ENCODE measurements around the gene TAS2R20. TPM values are rescaled to one million over a fixed set of nuclear protein-coding genes. Genes with fewer than 3 reads are reported as not detected.

Gene TAS2R20
- total and polyA plus RNA-seq, 2 of the 13 experiments (the other 11 are each of a cell fraction or from before 2014, with no cell fraction given) = 0.54 to 2.9 TPM

GRCh38 chr12:11015775-11016430 is 17.8 kb upstream of the TAS2R20 start (continued):
- no peak for TF ChIP-seq ZNF20 (CRISPR knock-in tag; IDR thresholded peaks at IDR 0.05)
- TF ChIP-seq, protein P1, sequence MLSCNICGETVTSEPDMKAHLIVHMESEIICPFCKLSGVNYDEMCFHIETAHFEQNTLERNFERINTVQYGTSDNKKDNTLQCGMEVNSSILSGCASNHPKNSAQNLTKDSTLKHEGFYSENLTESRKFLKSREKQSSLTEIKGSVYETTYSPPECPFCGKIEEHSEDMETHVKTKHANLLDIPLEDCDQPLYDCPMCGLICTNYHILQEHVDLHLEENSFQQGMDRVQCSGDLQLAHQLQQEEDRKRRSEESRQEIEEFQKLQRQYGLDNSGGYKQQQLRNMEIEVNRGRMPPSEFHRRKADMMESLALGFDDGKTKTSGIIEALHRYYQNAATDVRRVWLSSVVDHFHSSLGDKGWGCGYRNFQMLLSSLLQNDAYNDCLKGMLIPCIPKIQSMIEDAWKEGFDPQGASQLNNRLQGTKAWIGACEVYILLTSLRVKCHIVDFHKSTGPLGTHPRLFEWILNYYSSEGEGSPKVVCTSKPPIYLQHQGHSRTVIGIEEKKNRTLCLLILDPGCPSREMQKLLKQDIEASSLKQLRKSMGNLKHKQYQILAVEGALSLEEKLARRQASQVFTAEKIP (CRISPR knock-in tag; IDR thresholded peaks at IDR 0.05; ENCODE audit: borderline replicate concordance) = no peak
- TF ChIP-seq KMT2A (CRISPR knock-in tag; IDR thresholded peaks at IDR 0.05) = no peak
- no peak for TF ChIP-seq ZMYM3 (CRISPR knock-in tag; IDR thresholded peaks at IDR 0.05)
- TF ChIP-seq, protein P2, sequence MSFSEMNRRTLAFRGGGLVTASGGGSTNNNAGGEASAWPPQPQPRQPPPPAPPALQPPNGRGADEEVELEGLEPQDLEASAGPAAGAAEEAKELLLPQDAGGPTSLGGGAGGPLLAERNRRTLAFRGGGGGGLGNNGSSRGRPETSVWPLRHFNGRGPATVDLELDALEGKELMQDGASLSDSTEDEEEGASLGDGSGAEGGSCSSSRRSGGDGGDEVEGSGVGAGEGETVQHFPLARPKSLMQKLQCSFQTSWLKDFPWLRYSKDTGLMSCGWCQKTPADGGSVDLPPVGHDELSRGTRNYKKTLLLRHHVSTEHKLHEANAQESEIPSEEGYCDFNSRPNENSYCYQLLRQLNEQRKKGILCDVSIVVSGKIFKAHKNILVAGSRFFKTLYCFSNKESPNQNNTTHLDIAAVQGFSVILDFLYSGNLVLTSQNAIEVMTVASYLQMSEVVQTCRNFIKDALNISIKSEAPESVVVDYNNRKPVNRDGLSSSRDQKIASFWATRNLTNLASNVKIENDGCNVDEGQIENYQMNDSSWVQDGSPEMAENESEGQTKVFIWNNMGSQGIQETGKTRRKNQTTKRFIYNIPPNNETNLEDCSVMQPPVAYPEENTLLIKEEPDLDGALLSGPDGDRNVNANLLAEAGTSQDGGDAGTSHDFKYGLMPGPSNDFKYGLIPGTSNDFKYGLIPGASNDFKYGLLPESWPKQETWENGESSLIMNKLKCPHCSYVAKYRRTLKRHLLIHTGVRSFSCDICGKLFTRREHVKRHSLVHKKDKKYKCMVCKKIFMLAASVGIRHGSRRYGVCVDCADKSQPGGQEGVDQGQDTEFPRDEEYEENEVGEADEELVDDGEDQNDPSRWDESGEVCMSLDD (CRISPR knock-in tag; IDR thresholded peaks at IDR 0.05; ENCODE audit: borderline replicate concordance) = no peak
- TF ChIP-seq NONO (IDR thresholded peaks at IDR 0.05) = no peak
- no peak for TF ChIP-seq NONO (CRISPR knock-in tag; conservative IDR thresholded peaks at IDR 0.05)
- TF ChIP-seq NAIF1 (CRISPR knock-in tag; IDR thresholded peaks at IDR 0.05; ENCODE audit: borderline replicate concordance) = no peak
- TF ChIP-seq, protein P3, sequence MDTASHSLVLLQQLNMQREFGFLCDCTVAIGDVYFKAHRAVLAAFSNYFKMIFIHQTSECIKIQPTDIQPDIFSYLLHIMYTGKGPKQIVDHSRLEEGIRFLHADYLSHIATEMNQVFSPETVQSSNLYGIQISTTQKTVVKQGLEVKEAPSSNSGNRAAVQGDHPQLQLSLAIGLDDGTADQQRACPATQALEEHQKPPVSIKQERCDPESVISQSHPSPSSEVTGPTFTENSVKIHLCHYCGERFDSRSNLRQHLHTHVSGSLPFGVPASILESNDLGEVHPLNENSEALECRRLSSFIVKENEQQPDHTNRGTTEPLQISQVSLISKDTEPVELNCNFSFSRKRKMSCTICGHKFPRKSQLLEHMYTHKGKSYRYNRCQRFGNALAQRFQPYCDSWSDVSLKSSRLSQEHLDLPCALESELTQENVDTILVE (CRISPR knock-in tag; IDR thresholded peaks at IDR 0.05) = no peak
- TF ChIP-seq ZNF563 (CRISPR knock-in tag; IDR thresholded peaks at IDR 0.05) = no peak
- no peak for TF ChIP-seq DMTF1 (CRISPR knock-in tag; IDR thresholded peaks at IDR 0.05)
- no peak for TF ChIP-seq SNAPC2 (CRISPR knock-in tag; IDR thresholded peaks at IDR 0.05)
- peak; percentile 66; the same call in 1 of the 2 replicates for TF ChIP-seq MEF2D (CRISPR knock-in tag; IDR thresholded peaks at IDR 0.05)
- TF ChIP-seq PAXIP1 (CRISPR knock-in tag; conservative IDR thresholded peaks at IDR 0.05) = peak; percentile 96
- TF ChIP-seq SMYD3 (CRISPR knock-in tag; IDR thresholded peaks at IDR 0.05) = no peak
- no peak for TF ChIP-seq MTF1 (CRISPR knock-in tag; IDR thresholded peaks at IDR 0.05)
- TF ChIP-seq ZNF543 (CRISPR knock-in tag; IDR thresholded peaks at IDR 0.05) = no peak
- no peak for TF ChIP-seq SRF (IDR thresholded peaks at IDR 0.05; ENCODE audit: low read depth, low read length)
- no peak for TF ChIP-seq ZNF256 (CRISPR knock-in tag; conservative IDR thresholded peaks at IDR 0.05)

All from HepG2 (cell line).